GM21825 (cell line): ENCODE data around the gene GNAI2.
"Not testable (repeated sequence)": the region's sequence is repeated elsewhere in the genome, so short reads cannot be mapped to it uniquely, and the experiment has no call there.

Experiments
- ATAC-seq: cut with Tn5 transposase; IDR thresholded peaks from one replicate; pipeline ENCODE4 v1.9.1; 2021; ENCODE audit warnings: mild to moderate bottlenecking, moderate library complexity; ENCODE audit not compliant: unreplicated experiment

GNAI2 gene

GRCh38 chr3:50275141-50275995 lies 39.4 kb downstream of the GNAI2 start:
- no peak for ATAC-seq

DNA sequence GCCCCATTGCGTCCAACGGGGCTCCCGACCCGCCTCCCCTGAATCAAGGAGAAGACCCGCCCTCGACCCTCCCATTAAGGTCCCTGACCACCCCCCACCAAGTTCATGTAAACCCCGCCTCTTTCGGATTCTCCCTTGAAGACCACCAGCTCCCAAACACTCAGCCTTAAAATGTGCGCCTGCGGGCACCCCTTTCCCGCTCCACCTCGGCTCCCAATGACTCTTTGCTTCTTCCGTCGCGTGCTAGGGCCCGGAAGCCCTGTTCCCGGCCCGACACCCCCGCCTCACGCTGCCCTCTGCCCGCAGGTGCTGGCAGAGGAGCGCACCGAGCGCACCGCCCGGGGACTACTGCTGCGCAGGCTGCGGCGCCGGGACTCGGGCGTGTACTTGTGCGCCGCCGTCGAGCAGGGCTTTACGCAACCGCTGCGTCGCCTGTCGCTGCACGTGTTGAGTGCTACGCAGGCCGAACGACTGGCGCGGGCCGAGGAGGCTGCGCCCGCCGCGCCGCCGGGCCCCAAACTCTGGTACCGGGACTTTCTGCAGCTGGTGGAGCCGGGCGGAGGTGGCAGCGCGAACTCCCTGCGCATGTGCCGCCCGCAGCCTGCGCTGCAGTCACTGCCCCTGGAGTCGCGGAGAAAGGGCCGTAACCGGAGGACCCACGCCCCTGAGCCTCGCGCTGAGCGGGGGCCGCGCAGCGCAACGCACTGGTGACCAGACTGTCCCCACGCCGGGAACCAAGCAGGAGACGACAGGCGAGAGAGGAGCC lies 40.2 kb downstream of the GNAI2 start:
- no peak for ATAC-seq

GRCh38 chr3:50276762-50277101 lies 40.7 kb downstream of the GNAI2 start:
- ATAC-seq, result no peak

DNA sequence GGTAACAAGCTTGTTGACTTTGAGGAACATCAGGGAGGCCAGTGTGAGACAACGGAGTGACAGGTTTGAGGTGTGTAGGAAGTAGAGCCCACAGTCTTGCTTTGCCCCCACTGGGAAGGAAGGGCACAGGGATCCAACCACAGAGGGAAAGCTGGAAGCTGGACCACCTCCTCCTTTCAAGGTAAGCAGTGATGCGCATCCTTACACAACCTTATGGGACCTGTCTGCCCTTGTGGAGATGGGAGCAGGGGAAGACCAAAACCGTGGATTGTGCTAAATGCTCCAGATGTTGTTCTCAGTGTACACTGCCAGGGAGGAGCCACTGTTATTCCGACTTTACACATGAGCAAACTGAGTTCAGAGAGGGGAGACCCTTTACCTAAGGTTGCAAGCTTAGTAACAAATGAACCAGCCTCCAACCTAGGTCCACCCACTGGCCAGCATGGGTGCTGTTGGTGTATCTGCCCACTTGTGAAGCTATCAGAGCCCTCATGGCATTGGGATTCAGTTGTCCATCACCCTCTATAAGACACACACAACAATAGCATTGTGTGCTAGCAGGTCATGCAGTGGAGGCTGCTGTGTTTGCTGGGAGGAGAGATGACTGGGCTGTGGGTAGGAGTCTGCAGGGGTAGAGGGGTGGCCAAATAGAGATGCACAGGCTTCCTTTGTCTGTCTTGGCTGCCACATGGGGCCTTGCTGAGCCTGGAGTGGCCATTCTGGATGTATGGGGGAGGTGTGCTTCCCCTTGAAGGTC lies 42.3 kb downstream of the GNAI2 start:
- ATAC-seq, result no peak

DNA sequence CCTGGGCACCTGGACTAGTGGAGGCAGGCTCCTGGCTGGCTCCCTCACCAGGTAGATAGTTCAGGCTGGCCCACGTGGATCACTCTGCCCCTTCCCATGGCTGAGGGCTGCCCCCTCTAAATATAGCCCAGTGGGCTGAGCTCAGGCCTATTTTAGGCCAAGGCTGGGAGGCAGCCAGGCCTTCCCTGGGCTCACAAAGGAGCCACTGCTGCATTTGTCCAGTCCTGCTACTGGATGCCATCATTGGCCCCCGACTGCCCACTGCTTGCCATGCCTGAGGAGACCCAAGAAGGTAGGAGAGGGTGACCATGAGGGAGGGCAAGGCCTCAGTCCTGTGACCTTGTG lies 42.8 kb downstream of the GNAI2 start, which contains the start of gene LSMEM2:
LSMEM2 (plus strand) TSS at position 208 of the 345 bp plus-strand sequence; CDS start at position 235, 27 bp downstream.
- no peak for ATAC-seq

DNA sequence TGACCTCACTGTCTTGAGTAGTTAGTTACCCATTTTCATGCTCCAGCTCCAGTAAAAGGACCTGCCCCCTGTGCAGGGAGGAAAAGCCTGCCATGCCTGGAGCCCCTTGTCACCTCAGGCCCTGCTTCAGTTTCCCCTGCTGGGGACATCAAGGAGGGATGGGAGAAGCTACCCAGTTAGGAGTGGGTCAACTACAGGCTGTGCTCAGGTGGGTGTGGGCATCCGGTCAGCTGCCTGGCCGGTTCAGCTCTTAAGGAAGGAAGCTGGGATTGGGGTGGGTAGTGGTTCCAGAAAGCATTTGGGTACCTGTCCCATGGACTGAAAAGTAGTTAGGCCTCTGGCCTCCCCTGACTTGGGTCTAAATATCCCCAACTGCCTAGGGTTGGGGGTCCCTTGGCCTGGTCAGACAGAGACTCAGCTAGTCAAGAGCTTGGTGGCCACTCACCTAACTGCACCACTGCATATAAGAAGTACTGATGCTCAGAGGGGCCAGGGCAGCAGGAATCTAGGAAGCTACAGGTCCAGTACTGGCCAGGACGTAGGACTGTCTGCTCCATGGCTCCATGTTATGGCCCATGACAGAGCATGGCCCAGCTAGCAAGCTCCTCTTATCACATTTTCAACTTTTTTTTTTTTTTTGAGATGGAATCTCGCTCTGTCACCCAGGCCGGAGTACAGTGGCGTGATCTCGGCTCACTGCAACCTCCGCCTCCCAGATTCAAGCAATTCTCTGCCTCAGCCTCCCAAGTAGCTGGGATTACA lies 43.4 kb downstream of the GNAI2 start:
- ATAC-seq, result no peak

DNA sequence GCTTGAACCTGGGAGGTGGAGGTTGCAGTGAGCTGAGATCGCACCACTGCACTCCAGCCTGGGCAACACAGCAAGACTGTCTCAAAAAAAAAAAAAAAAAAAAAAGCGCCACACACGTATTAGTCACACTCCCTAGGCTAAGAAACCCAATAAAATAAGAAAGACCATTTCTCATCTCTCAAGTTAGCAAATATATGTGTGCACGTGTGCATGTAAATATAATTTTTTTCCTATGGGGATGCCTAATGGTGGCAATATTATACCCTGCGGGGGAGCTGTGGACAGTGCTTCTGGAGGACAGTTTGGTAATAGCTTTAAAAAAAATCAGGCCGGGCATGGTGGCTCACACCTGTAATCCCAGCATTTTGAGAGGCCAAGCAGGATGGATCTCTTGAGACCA lies 48.1 kb downstream of the GNAI2 start:
- not testable (repeated sequence) for ATAC-seq

- ATAC-seq, result no peak
Measured at GRCh38 chr3:50286322-50287227, 50.6 kb downstream of the GNAI2 start.

GRCh38 chr3:50287262-50287661 lies 51.3 kb downstream of the GNAI2 start:
- ATAC-seq, result no peak

DNA sequence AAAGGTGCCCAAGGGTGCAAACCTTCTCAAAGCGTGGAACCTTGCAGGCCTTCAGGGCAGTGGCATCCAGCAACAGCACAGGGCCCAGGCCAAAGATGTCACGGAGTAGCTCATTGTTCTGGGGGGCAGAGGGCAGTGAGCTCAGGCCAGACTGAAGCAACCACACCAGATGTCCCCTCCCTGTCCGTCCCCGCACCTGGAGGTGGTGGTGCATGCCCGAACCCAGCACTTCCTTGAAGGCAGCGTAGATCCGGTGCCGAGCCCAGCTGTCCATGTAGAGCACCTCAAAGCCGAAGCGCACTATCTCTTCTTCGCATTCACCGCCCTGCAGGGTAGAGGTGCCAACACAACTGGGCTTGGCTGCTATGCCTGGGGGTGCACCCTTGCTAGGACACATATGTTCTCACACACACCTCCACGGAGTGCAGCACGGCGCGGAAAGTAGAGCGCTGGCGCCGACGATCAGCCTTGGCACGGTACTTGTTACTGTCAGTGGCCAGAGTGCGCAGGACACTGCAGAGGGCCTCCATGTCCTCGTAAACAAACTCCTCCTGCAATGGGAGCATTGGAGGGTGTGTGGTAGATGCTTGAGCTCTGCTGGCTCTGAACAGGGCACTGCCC lies 52.5 kb downstream of the GNAI2 start:
- ATAC-seq, result no peak

- ATAC-seq, result no peak
Measured at GRCh38 chr3:50289130-50289529, 53.1 kb downstream of the GNAI2 start.

DNA sequence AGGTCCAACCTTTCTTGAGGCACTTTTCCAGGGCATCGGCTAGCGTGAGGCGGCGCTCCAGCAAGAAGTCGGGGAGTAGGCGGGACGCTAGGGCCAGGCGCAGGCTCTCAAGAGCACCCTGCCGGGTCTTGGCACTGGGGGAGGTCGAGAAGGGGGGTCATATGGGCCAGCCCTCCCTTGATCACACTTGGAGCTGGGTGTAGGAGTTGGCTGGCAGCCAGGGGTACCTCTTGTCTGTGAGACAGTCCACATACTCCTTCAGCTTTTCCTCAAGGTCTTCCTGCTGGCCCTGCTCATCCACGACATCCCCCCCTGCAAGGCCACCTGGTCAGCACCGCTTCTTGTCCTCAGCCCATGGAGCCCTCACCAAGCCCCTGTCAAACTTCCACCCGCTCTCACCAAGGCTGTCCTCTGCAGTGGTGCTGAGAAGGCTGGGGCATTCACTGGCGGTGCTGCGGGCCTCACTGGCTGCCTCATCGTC lies 54.2 kb downstream of the GNAI2 start:
- ATAC-seq, result no peak

- peak; percentile 89 for ATAC-seq
Measured at GRCh38 chr3:50292159-50293078, 56.4 kb downstream of the GNAI2 start, which contains the start of gene IFRD2. IFRD2 (minus strand) TSS chr3:50292429; CDS start chr3:50292274, 155 bp downstream.

DNA sequence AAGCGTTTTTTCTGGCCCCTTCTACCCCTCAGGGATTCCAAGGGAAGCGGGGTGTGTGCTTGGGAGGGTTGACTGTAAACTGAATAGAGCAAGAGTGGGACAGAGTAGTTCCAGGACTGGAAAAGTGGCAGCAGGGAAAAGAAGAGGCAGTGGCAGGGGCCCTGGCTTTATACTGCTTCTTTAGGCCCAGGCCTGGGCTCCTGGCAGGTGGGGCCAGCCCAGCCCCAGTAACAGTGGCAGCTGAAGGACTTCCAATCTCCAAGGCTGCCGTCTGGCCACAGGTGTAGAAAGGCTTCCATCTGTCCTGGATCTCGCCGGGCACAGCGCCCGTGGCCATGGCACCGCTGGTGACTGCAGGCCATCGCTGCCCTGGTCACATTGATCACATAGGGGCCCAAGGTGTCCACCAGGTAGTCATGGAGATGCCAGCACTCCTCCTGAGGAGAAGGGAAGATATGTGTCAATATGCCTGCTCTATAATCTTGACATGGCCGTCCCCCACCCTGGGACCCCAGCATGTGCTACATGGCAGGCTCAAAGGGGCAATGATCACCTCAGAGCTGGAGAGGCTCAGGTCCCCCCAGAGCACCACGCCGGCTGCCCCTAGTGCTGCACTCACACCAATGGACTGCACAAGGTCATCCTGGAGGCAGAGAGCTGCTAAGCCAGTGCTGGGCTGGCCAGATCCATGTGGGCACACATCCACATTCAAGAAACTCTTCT lies 57.2 kb downstream of the GNAI2 start:
- ATAC-seq, result no peak

DNA sequence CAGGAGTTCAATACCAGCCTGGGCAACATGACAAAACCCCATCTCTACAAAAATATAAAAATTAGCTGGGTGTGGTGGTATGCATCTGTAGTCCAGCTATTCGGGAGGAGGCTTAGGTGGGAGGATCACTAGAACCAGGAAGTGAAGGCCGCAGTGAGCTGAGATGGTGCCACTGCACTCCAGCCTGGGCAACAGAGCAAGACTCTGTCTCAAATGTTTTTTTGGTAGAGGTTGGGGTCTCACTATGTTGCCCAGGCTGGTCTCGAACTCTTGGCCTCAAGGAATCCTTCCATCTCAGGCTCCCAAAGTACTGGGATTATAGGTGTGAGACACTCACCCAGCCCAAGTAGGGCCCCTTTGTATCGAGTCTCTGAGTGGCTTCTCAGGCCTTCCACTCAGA lies 58.1 kb downstream of the GNAI2 start:
- no peak for ATAC-seq

GRCh38 chr3:50294492-50295403 lies 58.7 kb downstream of the GNAI2 start:
- ATAC-seq, result no peak
